Kidney tubule cell (primary cell): ENCODE measurements around the gene PCGF3.
A peak's percentile ranks its signal among the peaks of the same experiment; 100 is the strongest.
"Not testable (repeated sequence)": the region's sequence is repeated elsewhere in the genome, so short reads cannot be mapped to it uniquely, and the experiment has no call there.

Source experiments
- DNase-seq: peaks from one replicate; pipeline ENCODE4 v3.0.0-alpha.2; 2018; ENCODE audit warnings: low spot score

The PCGF3 gene

DNA sequence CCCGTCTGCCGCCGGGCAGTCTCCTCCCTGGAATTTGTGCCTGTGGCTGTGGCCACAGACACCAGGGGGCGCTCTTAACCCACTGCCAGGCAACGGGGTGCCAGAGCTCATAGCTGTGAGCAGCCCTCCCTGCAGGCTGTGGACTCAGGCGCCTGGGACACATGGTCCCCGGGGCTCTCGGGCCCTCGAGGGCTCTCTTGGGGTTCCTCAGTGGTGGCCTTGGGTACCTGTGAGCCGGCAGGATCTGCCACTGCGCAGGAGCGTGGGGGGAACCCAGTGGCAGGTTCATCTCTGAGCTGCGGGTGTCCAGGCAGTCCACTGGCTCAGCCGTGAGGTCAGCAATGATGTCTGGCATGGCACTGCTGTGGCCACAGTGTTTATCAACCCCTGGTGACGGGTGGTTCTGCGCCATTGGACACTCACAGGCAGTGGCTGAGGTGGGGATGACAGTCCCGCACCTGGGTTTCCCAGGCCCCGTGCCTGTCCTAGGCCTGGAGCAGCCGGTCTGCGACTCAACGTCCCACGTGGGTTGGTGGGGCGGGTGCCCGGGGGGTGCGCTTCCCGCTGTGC, 37.2 kb downstream of the PCGF3 start:
- peak; percentile 67 for DNase-seq

DNA sequence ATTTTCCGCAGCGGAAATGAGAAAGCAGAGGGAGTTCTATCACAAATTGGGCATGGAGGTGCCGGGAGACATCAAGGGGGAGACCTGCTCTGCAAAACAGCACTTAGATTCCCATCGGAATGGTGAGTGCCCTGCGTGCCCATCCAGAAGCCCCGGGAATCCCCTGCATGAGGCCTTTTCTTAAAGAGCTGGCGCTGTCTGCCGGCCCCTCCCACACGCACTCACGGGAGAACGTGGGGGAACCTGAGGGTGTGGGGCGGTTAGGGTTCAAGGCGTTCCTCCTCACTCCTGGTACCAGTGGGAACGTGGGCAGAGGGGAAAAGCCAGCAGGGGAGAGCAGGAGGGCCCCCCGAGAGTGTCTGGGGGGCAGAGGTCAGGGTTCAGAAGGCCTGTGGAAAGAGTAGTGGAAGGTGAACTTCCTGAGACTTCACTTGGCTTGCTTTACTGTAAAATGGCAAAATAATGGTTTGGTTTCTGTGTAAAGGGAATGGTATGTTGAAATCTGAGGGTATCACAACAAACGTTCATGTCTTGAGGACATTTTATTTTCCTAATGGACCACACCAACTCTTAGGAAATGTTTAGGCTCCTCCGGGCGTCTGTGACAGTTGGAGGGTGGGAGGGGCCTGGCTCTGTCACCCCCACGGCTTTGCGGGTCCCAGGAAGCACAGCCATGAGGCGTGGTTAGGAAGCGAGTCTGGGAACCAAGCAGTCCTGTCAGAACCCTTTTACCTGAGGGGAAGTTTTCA, 38.0 kb downstream of the PCGF3 start:
- no peak for DNase-seq

DNA sequence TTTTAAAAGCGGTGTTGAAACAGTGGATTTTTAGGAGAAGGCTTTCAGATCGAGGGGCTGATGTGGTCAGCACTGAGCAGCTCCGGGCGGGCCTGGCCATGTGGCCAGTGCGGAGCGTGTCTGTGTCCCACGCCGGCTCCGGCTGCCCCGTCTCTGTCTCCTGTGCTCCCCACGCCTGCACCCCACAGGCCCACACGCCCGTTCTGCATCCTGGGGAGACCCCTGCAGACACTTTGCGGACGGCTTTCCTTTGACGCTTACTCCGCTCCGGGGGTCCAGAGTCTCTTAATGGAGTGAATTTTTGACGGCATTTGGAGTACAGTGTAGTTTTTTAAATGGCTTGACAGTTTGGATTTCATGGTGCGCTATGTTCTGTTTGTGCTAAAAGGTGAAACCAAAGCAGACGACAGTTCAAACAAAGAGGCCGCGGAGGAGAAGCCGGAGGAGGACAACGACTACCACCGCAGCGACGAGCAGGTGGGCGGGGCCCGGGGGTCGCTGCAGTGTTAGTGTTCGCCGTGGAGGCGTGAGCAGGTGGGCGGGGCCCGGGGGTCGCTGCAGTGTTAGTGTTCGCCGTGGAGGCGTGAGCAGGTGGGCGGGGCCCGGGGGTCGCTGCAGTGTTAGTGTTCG, 38.7 kb downstream of the PCGF3 start:
- no peak for DNase-seq

DNA sequence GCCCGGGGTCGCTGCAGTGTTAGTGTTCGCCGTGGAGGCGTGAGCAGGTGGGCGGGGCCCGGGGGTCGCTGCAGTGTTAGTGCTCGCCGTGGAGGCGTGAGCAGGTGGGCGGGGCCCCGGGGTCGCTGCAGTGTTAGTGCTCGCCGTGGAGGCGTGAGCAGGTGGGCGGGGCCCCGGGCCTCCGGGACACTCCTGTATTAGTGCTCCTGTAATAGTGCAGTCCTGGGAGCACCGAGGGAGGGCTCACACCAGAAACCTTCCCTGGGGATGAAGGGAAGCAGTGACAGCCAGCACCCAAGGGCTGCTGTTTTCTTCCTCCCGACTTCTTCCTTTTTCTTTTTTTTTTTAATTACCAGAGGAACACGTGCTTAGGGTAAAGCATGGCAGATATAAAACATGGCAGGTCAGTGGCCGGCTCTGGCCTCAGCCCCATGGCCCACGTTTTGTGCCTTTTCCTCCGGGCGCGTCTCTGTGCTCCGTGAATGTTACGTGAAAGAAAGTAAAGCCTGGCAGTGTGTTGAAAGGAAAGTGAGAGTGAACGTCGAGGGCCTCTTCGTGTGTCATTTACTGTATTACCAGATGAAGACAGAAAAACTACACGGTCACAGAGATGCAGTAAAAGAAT, 42.0 kb downstream of the PCGF3 start:
- DNase-seq = no peak

DNA sequence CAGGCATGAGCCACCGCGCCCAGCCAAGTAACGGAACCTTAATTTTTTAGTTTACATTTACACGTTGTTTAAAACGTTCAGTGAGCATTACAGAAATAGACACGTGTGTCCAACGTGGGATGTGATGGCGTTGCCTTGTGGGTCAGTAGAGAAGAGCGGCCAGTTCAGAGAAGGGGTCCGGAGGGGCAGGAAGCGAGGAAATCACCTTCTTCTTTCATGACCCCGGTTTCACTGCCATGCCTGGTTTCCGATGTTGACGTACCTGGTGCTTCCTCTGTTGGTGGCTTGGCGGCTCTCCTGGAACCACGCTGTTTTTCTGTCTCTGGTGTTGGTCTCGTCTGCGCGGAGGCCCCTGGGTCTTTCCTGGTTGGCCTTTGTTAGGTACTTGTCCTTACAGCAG, 42.8 kb downstream of the PCGF3 start:
- DNase-seq = no peak

DNA sequence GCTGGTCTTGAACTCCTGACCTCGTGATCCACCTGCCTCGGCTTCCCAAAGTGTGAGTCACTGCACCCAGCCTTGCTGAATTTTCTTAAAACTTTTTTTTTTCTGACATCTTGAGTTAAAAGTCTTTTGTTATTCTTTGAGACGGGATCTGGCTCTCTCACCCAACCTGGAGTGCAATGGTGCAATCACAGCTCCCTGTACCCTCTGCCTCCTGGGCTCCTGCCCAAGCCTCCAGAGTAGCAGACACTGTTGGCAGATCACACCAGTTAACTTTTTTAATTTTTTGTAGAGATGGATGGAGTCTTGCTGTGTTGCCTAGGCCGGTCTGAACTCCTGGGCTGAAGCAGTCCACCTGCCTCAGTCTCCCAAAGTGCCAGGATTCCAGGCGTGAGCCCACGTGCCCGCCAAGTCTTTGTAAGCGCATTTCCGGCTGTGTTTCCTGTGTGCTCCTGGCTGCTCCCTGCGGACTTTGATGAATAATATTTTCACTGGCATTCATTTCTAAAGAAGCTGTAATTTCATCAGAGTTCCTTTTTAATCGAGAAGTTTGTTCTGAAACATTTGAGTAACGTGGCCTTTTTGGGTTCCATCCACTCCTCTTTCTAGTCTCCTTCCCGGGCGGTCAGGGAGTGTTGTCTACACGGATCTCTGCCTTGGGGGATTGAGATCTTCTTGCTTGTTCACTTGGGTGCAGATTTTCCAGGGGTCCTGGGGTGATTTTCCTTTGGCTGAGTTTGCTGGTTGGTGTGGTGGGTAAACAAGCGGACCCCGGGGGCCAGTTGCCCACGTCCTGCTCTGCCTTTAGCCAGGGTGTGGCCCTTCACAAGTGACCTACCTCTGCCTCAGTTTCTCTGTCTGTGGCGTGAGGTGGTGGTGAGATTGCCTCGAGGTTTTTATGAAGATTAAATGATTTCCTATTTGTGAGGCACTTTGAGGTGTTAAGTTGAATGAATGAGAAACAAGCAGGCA, 44.4 kb downstream of the PCGF3 start:
- no peak for DNase-seq

DNA sequence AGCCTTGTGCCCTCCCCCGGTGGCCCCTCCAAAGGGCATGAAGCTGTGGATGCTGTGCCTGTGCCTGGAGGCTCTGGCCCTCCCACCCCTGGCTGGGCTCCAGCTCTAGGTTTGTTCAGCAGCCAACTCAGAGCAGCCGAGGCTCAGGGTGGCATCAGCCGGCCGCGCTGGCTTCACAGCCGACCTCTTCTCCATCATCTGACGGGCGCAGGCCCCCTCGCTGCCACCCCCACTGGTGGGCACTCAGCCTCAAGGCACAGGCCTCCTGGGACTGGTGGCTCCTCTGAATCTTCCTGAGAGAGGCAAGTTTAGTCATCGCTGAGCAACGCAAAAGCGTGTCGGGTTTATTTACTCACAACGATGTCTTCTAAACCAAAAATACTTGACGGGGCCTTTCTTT, 46.0 kb downstream of the PCGF3 start:
- DNase-seq = no peak

DNA sequence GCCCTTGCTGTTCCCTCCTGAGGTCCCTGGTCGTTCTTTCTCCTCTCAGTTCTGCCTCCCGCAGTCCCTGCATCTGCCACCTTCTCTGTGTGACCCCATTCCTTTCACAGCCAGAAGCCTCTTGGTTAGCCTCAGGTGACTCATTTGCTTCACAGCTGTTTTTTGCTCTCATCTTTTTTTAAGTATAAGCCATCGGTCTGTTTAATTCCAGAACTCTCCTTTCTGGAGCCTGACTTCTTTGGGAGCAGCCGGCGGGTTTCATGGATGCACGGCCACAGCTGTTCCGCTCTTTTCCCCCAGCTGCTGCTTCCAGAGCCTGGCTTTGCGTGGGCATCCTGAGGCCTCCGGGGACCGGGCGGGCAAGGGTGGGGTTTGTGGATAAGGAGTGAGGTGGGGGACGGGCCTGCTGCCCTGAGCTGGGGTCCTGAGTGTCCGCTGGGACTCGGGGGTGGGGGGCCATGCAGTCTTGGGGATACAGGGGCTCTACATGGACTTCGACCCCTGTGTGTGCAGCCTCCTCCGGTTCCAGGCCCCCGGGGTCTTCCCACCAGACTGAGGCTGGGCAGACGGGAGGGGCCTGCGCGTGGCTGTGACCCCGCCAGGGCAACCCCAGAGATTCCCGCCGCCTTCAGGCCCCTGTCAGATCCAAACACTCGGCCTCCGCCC, 46.7 kb downstream of the PCGF3 start:
- DNase-seq = no peak

DNA sequence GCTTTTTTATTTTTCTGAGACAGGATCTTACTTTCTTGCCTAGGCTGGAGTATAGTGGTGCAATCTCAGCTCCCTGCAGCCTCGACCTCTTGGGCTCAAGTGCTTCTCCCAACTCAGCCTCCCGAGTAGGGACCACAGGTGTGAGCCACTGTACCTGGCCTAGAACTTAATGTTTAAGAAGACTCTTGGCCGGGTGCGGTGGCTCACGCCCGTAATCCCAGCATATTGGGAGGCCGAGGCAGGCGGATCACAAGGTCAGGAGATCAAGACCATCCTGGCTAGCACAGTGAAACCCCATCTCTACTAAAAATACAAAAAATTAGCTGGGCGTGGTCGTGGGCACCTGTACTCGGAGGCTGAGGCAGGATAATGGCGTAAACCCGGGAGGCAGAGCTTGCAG, 47.6 kb downstream of the PCGF3 start:
- DNase-seq = not testable (repeated sequence)

DNA sequence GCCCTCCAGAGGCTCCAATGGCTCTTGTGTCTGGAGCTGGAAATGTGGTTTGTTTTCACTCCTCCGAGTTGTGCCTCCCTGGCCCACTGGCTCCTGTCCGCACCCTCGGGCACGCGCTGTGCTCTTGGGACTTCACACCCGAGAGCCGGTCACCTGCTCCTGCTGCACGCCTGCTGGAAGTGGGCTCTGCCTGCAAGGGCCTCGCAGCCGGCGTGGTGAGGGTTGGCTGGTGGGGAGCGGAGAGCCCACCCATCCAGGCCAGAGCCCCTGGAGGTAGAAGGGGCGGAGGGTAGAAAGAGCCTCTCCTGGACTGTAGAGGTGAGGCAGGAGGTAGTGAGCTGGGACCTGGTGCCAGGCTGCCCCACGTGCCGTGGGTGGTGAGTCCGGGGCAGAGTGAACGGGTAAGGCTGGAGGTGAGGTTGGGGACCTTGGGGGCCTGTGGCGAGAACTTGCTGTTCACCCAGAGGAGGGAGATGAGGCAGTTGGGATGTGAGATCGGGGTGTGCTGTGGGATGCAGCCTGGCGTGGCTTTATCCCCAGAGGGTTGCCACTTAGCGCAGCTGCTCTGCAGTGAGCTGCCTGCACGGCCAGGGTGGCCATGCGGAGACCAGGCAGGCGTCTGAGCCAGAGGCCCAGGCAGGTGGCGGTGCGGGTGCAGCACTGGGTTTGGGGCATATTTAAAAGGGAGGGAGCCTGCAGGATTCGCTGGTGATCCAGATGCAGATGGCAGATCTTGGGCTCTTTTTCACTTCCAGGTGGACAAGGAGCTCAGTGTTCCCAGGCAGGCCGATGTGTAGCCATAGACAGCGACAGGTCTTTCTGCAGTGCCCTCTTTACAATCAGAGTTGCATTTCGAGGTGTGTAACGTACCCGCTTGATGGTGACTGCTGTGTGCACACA, 48.8 kb downstream of the PCGF3 start:
- no peak for DNase-seq

DNA sequence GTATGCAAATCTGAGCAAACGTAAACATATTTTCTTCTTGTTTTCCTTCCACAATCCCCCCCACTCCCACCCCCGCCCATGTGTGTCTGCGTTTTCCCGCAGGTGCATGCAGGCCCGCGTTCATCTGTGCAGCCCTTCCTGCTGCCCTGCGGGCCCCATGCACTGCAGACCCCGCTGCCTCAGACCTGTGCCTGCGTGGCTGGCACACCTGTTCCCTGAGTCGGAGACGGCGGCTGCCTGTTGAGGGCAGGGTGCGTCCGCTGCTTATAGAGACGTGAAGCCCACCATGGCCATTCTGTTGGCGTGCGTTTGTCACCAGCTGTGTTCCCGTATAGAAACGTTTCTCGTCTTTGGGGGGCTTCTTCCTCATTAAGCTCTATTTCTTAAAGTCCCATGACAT, 51.5 kb downstream of the PCGF3 start:
- DNase-seq = no peak

DNA sequence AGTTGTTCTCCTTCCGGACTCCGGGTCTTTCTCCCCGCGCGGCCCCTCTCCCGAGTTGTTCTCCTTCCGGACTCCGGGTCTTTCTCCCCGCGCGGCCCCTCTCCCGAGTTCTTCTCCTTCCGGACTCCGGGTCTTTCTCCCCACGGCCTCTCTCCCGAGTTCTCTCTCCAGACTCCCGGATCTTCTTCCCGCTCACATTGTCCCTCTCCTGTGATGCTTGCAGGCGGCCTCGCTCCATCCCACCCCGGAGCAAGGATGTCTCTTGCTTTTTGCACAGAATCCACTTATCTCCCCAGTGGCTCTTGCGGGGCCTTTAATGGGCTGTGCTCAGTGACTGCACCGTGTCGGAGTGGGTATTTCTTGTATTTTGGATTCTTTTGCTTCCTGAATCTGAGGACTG, 54.2 kb downstream of the PCGF3 start:
- DNase-seq = not testable (repeated sequence)

DNA sequence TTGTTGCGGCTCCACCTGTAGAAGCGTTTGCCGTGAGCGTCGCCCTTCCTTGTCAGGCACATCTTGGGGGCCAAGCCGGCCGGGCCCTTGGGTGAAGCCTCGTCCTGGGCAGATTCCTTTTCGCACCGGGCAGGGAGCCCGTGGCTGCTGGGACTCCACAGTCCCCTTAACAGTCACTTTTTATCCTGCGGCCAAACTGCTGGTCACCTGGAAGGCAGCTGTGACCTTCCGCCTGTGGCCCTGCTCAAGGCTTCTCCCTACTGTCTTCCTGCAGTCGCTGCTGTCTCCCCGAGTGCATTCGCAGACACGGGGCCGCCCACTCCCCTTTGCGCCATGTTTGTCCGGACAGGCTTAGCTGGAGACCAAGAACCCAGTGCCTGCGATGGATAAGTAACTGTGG, 55.0 kb downstream of the PCGF3 start:
- DNase-seq = no peak

DNA sequence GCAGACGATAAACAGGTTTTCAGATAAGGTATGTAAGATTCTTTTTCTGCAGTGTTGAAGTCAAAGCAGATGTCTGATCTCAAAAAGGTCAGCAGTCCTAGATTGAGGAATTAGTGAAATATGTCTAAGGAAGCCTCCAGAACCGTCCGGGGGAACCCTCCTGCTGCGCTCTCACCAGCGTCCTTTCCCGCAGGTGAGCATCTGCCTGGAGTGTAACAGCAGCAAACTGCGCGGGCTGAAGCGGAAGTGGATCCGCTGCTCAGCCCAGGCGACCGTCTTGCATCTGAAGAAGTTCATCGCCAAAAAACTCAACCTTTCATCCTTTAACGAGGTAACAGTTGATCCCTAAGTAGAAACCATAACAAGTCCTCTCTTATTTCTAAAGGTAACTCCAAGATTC, 55.5 kb downstream of the PCGF3 start:
- no peak for DNase-seq

DNA sequence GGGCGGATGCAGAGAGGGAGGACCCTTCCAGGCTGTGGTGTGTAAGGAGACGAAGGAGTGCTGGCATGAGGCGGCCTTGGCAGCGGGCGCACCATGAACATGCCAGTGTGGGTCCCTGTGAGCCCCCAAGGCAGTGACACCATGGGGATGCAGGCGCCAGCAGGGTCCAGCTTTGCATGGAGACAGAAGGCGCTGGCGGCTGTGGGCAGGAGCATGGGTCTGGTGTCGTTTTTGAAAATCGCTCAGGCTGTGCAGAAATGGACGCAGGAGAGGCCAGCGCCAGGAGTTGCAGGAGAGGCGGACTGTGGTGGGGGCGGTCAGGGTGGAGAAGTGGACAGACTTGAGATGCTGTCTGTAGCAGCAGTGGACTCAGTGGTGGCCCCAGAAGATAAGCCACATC, 56.1 kb downstream of the PCGF3 start:
- no peak for DNase-seq

DNA sequence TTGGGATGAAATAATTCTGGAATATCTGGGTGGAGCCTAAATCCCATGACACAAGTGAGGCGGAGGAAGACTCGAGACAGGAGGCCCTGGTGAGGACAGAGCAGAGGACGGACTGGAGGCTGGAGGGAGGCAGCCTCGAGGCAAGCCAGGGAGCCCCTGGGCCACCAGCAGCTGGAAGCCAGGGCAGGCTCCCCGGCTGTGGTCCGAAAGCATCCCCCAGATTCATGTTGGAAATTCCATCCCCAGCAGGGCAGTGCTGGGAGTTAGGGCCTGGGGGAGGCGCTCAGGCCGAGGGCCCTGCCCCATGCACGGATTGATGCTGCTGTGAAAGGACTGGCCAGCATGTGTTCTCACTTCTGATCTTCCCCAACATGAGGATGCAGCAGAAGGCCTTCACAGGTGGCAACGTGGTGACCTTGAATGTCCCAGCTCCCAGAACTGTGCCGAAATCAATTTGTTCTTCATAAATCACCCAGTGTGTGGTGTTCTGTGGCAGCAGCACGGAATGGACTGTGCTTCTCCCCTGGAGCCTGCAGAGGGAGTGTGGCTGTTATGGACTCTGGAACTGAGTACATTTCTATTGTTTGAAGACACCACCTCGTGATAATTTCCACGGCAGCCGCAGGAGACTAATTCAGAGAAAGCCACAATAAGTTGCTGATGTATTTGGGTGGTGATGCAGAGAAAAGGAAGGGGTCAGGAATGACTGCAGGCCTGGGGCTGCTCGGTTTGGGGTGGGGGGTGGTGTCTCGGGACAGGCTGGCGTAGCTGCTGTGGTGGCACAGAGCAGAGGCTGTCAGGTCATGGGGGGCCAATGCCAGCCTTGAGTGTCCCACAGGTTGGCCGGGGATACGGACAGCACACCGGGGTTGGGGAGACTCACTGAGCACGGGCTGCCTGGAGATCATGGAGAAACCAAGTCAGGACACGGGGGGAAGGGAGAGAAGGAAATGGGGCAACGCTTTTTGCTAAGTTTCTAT, 56.9 kb downstream of the PCGF3 start:
- DNase-seq = no peak

DNA sequence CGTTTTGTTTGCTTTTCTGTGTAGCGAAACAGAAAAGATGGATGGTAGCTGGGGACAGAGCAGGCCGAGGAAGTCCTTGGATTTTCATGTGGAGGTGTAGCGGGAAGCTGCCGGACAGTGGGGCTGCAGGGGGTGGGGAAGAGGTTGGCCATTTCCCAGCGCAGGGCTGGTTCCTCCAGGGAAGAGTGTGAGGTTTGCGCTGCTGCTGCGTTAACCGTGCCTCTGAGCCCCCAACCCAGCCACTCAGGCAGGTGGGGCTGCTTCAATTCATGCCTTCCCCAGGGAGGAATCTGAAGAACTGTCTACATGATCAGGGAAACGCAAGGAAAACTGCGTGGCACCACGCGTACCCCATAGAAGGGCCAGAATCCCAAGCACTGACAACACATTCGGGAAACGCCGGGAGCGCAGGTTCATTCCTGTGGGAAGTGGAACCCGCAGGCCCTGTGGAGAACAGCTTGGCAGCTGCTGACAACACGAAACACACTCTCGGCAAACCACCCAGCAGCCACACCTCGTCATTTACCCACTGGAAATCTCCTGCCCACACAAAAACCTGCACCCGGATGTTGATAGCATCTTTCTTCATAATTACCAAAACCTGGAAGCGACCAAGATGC, 57.7 kb downstream of the PCGF3 start:
- no peak for DNase-seq

DNA sequence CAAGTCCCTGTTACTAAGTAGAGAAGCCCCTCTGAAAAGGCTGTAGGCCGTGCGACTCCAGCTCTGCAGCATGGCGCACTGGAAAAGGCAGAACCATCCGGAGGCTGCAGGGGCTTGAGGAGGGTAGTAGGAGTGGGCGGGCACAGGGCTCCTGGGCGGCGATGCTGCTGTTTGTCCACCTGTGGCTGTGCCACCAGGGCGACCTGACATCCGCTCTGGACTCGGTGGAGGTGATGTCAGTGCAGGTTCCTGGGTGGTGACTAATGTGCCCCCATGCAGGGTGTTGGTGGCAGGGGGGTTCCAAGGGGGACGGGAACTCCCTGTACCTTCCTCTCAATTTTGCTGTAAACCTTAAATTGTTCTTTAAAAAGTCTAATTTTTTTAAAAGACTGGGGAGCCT, 58.3 kb downstream of the PCGF3 start:
- peak; percentile 18 for DNase-seq
